Measurements from ENCODE around the gene MRPL39.

MRPL39 gene

GRCh38 chr21:25578056-25578961 is 29.0 kb downstream of the MRPL39 start:
- no peak for TF ChIP-seq CTCF (IDR thresholded peaks at IDR 0.05; ENCODE audit: control insufficient read depth, extremely low read depth, insufficient read depth)
- DNase-seq (ENCODE audit: low read depth): no peak
- no peak overlapping the region for H3K4me3 ChIP-seq (ENCODE audit: low read depth, low read length)

GRCh38 chr21:25577424-25578055 is 29.7 kb downstream of the MRPL39 start:
- no peak overlapping the region for H3K4me3 ChIP-seq (ENCODE audit: low read depth, low read length)
- DNase-seq (ENCODE audit: low read depth): no peak
- no peak for TF ChIP-seq CTCF (IDR thresholded peaks at IDR 0.05; ENCODE audit: control insufficient read depth, extremely low read depth, insufficient read depth)

- no peak for TF ChIP-seq CTCF (IDR thresholded peaks at IDR 0.05; ENCODE audit: control insufficient read depth, extremely low read depth, insufficient read depth)
- no peak for DNase-seq (ENCODE audit: low read depth)
- H3K4me3 ChIP-seq (ENCODE audit: low read depth, low read length): no peak overlapping the region
These were observed 33.7 kb downstream of the MRPL39 start for GRCh38 chr21:25573409-25574206.

GRCh38 chr21:25572861-25573310 is 34.4 kb downstream of the MRPL39 start:
- H3K4me3 ChIP-seq (ENCODE audit: low read depth, low read length): no peak overlapping the region
- no peak for TF ChIP-seq CTCF (IDR thresholded peaks at IDR 0.05; ENCODE audit: control insufficient read depth, extremely low read depth, insufficient read depth)
- DNase-seq (ENCODE audit: low read depth): no peak

GRCh38 chr21:25571726-25572121 is 35.6 kb downstream of the MRPL39 start:
- no peak for DNase-seq (ENCODE audit: low read depth)
- no peak for TF ChIP-seq CTCF (IDR thresholded peaks at IDR 0.05; ENCODE audit: control insufficient read depth, extremely low read depth, insufficient read depth)
- H3K4me3 ChIP-seq (ENCODE audit: low read depth, low read length): no peak overlapping the region

- TF ChIP-seq CTCF (IDR thresholded peaks at IDR 0.05; ENCODE audit: control insufficient read depth, extremely low read depth, insufficient read depth): no peak
- no peak overlapping the region for H3K4me3 ChIP-seq (ENCODE audit: low read depth, low read length)
- no peak for DNase-seq (ENCODE audit: low read depth)
These were observed 37.6 kb downstream of the MRPL39 start for GRCh38 chr21:25569711-25570110.

Measured in LNCaP clone FGC (cell line).